ENCODE results near the gene XIAP. TPM values are rescaled to one million over a fixed set of nuclear protein-coding genes. Genes with fewer than 3 reads are reported as not detected.

Gene XIAP
- total RNA-seq, 4 donors from 2014 or later, result 34.5 to 50.4 (median 42.9) TPM

DNA sequence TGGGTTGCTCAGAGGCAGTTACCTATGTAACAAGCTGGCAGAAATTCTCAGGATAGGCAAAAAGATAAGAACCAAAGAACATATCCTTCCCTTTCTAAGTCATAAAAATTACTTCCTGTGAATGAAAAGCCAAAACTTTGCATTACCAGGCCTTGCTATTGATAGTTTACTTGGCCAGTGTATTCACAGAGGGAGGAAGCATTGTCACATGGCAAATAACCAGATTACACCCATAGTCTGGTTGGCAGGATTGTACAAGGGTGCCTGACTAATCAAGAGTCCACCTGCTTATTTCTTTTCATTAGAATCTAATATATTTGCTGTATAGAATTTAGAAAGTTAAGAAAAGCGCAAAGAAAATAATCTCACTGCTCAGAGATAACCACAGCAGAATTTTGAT, 14.1 kb downstream of the XIAP start:
- no peaks in the 10 kb centered on the region for H3K36me3 ChIP-seq
- H3K4me3 ChIP-seq, result no peak overlapping the region
- H3K4me1 ChIP-seq, result peaks cover 0 to 21% (median 0%) of the 10 kb centered on the region in 3 donors
- TF ChIP-seq, protein P1, sequence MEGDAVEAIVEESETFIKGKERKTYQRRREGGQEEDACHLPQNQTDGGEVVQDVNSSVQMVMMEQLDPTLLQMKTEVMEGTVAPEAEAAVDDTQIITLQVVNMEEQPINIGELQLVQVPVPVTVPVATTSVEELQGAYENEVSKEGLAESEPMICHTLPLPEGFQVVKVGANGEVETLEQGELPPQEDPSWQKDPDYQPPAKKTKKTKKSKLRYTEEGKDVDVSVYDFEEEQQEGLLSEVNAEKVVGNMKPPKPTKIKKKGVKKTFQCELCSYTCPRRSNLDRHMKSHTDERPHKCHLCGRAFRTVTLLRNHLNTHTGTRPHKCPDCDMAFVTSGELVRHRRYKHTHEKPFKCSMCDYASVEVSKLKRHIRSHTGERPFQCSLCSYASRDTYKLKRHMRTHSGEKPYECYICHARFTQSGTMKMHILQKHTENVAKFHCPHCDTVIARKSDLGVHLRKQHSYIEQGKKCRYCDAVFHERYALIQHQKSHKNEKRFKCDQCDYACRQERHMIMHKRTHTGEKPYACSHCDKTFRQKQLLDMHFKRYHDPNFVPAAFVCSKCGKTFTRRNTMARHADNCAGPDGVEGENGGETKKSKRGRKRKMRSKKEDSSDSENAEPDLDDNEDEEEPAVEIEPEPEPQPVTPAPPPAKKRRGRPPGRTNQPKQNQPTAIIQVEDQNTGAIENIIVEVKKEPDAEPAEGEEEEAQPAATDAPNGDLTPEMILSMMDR (IDR thresholded peaks at IDR 0.05), result no peak
- TF ChIP-seq POLR2A (IDR thresholded peaks at IDR 0.05), result no peak
- no peak for TF ChIP-seq POLR2AphosphoS5 (IDR thresholded peaks at IDR 0.05)
- no peak for TF ChIP-seq EP300 (IDR thresholded peaks at IDR 0.05)
- no peaks in the 10 kb centered on the region for H3K27me3 ChIP-seq
- H3K9me3 ChIP-seq, result no peaks in the 10 kb centered on the region
- WGBS, 2 donors (ENCODE audit: low coverage in 1 of 2), result 83 to 89% methylated on average over 1 of the region's 1 CpG
- ATAC-seq, result no peak
- no peak overlapping the region for H3K27ac ChIP-seq

DNA sequence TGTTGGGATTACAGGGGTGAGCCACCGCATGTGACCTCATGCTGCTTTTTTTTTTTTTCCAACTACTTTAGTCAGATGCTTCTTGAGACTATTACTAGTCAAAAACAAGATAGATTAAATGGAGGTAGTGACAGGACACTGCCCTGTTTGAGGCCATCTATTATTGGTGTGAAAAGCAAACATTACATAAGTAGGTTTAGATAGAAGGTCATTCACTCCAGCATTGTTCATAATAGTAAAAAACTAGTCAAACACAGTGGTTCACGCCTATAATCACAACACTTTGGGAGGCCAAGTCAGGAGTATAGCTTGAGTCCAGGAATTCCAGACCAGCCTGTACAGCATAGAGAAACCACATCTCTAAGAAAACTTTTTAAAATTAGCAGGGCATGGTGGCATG, 16.3 kb downstream of the XIAP start:
- no peak overlapping the region for H3K4me3 ChIP-seq
- no peak for TF ChIP-seq EP300 (IDR thresholded peaks at IDR 0.05)
- TF ChIP-seq POLR2A (IDR thresholded peaks at IDR 0.05), result no peak
- TF ChIP-seq, protein P1 (IDR thresholded peaks at IDR 0.05), result no peak
- no peak for TF ChIP-seq POLR2AphosphoS5 (IDR thresholded peaks at IDR 0.05)
- no peak overlapping the region for H3K27ac ChIP-seq
- no peaks in the 10 kb centered on the region for H3K9me3 ChIP-seq
- H3K27me3 ChIP-seq, result no peaks in the 10 kb centered on the region
- ATAC-seq, result no peak
- peaks cover 0 to 26% (median 0%) of the 10 kb centered on the region in 3 donors for H3K4me1 ChIP-seq
- H3K36me3 ChIP-seq, result no peaks in the 10 kb centered on the region
- WGBS, 2 donors (ENCODE audit: low coverage in 1 of 2), result 100% methylated on average over 1 of the region's 2 CpGs; no CpG with 5 or more reads in 1 of the 2 donors

GRCh38 chrX:123876844-123877243, 17.0 kb downstream of the XIAP start:
- TF ChIP-seq POLR2A (IDR thresholded peaks at IDR 0.05), result no peak
- TF ChIP-seq, protein P1 (IDR thresholded peaks at IDR 0.05), result no peak
- TF ChIP-seq EP300 (IDR thresholded peaks at IDR 0.05), result no peak
- no peak for TF ChIP-seq POLR2AphosphoS5 (IDR thresholded peaks at IDR 0.05)
- no peak for ATAC-seq
- Histone ChIP-seq H3K27me3 (no peaks in the 10 kb centered on the region), H3K4me1 (peaks cover 0 to 26% (median 0%) of the 10 kb centered on the region in 3 donors), H3K36me3 (no peaks in the 10 kb centered on the region), H3K27ac (no peak overlapping the region), H3K9me3 (no peaks in the 10 kb centered on the region), H3K4me3 (no peak overlapping the region)
- WGBS, 2 donors (ENCODE audit: low coverage in 1 of 2), result 76% methylated on average over 2 of the region's 2 CpGs; no CpG with 5 or more reads in 1 of the 2 donors

- H3K27ac ChIP-seq, result peak overlapping the region in 2 of 4 donors; percentile 10 to 35
- WGBS, 2 donors (ENCODE audit: low coverage in 1 of 2), result 10 to 20% methylated on average over 2 of the region's 2 CpGs
- no peak overlapping the region for H3K4me3 ChIP-seq
- TF ChIP-seq POLR2AphosphoS5 (IDR thresholded peaks at IDR 0.05) (no peak), POLR2A (IDR thresholded peaks at IDR 0.05) (no peak), EP300 (IDR thresholded peaks at IDR 0.05) (no peak)
- TF ChIP-seq, protein P1 (IDR thresholded peaks at IDR 0.05), result no peak
- H3K9me3 ChIP-seq, result no peaks in the 10 kb centered on the region
- H3K4me1 ChIP-seq, result peaks cover 0 to 26% (median 0%) of the 10 kb centered on the region in 3 donors
- no peaks in the 10 kb centered on the region for H3K36me3 ChIP-seq
- no peak for ATAC-seq
- H3K27me3 ChIP-seq, result no peaks in the 10 kb centered on the region
Measured at GRCh38 chrX:123878252-123878721, 18.4 kb downstream of the XIAP start.

DNA sequence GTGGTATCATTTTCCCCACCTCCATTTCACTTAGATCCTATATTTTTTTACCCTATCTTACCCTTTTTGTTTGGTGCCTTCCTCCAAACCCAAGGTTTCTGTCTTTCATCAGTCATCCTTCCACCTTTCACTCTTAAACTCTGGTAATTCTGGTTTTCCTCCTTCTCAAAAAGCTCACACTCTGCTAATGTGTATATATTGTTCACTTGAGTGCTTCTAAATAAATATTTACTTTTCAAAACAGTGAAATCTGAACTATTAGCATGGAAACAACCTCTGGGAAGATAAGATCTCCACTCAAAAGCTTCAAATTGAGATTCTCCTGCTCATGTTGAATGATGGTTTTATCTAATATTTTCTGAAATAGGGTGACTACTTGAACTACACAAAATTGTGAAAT, 21.5 kb downstream of the XIAP start:
- Histone ChIP-seq H3K4me3 (no peak overlapping the region), H3K4me1 (peaks cover 0 to 26% (median 0%) of the 10 kb centered on the region in 3 donors), H3K36me3 (no peaks in the 10 kb centered on the region), H3K27me3 (no peaks in the 10 kb centered on the region), H3K9me3 (no peaks in the 10 kb centered on the region), H3K27ac (no peak overlapping the region)
- TF ChIP-seq, protein P1 (IDR thresholded peaks at IDR 0.05), result no peak
- no peak for TF ChIP-seq EP300 (IDR thresholded peaks at IDR 0.05)
- TF ChIP-seq POLR2AphosphoS5 (IDR thresholded peaks at IDR 0.05), result no peak
- no peak for ATAC-seq
